IPS-NIHi7 (cell line): ENCODE measurements around the gene RUFY1.
"Not testable (repeated sequence)": the region's sequence is repeated elsewhere in the genome, so short reads cannot be mapped to it uniquely, and the experiment has no call there.

Source experiments
- DNase-seq: peaks from one replicate; pipeline ENCODE4 v3.0.0; 2012; ENCODE audit warnings: mixed read lengths; ENCODE audit errors: extremely low spot score

The RUFY1 gene

GRCh38 chr5:179534431-179534830 lies 15.9 kb upstream of the RUFY1 start:
- DNase-seq = no peak

GRCh38 chr5:179536676-179537075 lies 13.7 kb upstream of the RUFY1 start:
- no peak for DNase-seq

GRCh38 chr5:179542170-179542569 lies 8.2 kb upstream of the RUFY1 start:
- no peak for DNase-seq

- DNase-seq = not testable (repeated sequence)
Measured at GRCh38 chr5:179543275-179543674, 7.1 kb upstream of the RUFY1 start.

- DNase-seq = no peak
Measured at GRCh38 chr5:179553006-179553405, 2.7 kb downstream of the RUFY1 start.

GRCh38 chr5:179553875-179554274 lies 3.5 kb downstream of the RUFY1 start:
- peak; percentile 23 for DNase-seq

GRCh38 chr5:179554981-179555380 lies 4.6 kb downstream of the RUFY1 start:
- no peak for DNase-seq

GRCh38 chr5:179558261-179558799 lies 8.0 kb downstream of the RUFY1 start:
- DNase-seq = not testable (repeated sequence)

GRCh38 chr5:179558932-179559283 lies 8.6 kb downstream of the RUFY1 start:
- DNase-seq = peak; percentile 62

- DNase-seq = peak; percentile 99
Measured at GRCh38 chr5:179559284-179560252, 9.2 kb downstream of the RUFY1 start.

- no peak for DNase-seq
Measured at GRCh38 chr5:179564526-179564925, 14.2 kb downstream of the RUFY1 start.

GRCh38 chr5:179568721-179569120 lies 18.4 kb downstream of the RUFY1 start:
- DNase-seq = no peak

GRCh38 chr5:179572386-179572785 lies 22.0 kb downstream of the RUFY1 start:
- DNase-seq = no peak

- DNase-seq = no peak
Measured at GRCh38 chr5:179577286-179577960, 27.1 kb downstream of the RUFY1 start.

GRCh38 chr5:179585941-179586401 lies 35.6 kb downstream of the RUFY1 start:
- no peak for DNase-seq

- DNase-seq = peak; percentile 31
Measured at GRCh38 chr5:179588166-179588565, 37.8 kb downstream of the RUFY1 start.

- no peak for DNase-seq
Measured at GRCh38 chr5:179595916-179596315, 45.6 kb downstream of the RUFY1 start.

GRCh38 chr5:179596421-179596820 lies 46.1 kb downstream of the RUFY1 start:
- no peak for DNase-seq

- DNase-seq = no peak
Measured at GRCh38 chr5:179599100-179599499, 48.7 kb downstream of the RUFY1 start.

- DNase-seq = no peak
Measured at GRCh38 chr5:179599566-179599965, 49.2 kb downstream of the RUFY1 start.

- no peak for DNase-seq
Measured at GRCh38 chr5:179599973-179600372, 49.6 kb downstream of the RUFY1 start.

- DNase-seq = no peak
Measured at GRCh38 chr5:179601871-179602625, 51.7 kb downstream of the RUFY1 start.
